ENCODE measurements around the gene TMPRSS11A.

The TMPRSS11A gene

GRCh38 chr4:67934628-67935027 is 28.7 kb downstream of the TMPRSS11A start:
- TF ChIP-seq POLR2A (IDR thresholded peaks at IDR 0.05; ENCODE audit: low read depth, low read length) = no peak
- TF ChIP-seq POLR2AphosphoS5 (IDR thresholded peaks at IDR 0.05; ENCODE audit: low read depth, low read length) = no peak
- no peak for TF ChIP-seq TAF1 (IDR thresholded peaks at IDR 0.05; ENCODE audit: borderline replicate concordance, low read depth, low read length)
- no peak for DNase-seq (ENCODE audit: insufficient read length)
- FAIRE-seq = no peak

GRCh38 chr4:67933755-67934154 is 29.5 kb downstream of the TMPRSS11A start:
- DNase-seq (ENCODE audit: insufficient read length) = no peak
- no peak for FAIRE-seq
- TF ChIP-seq POLR2AphosphoS5 (IDR thresholded peaks at IDR 0.05; ENCODE audit: low read depth, low read length) (no peak), TAF1 (IDR thresholded peaks at IDR 0.05; ENCODE audit: borderline replicate concordance, low read depth, low read length) (no peak), POLR2A (IDR thresholded peaks at IDR 0.05; ENCODE audit: low read depth, low read length) (no peak)

- DNase-seq (ENCODE audit: insufficient read length) = no peak
- FAIRE-seq = no peak
- TF ChIP-seq POLR2A (IDR thresholded peaks at IDR 0.05; ENCODE audit: low read depth, low read length) = no peak
Observed at GRCh38 chr4:67933038-67933437, 30.3 kb downstream of the TMPRSS11A start.

GRCh38 chr4:67931256-67931655 is 32.0 kb downstream of the TMPRSS11A start:
- DNase-seq (ENCODE audit: insufficient read length) (no peak), FAIRE-seq (no peak)
- TF ChIP-seq TAF1 (IDR thresholded peaks at IDR 0.05; ENCODE audit: borderline replicate concordance, low read depth, low read length) (no peak), POLR2A (IDR thresholded peaks at IDR 0.05; ENCODE audit: low read depth, low read length) (no peak), POLR2AphosphoS5 (IDR thresholded peaks at IDR 0.05; ENCODE audit: low read depth, low read length) (no peak)

DNA sequence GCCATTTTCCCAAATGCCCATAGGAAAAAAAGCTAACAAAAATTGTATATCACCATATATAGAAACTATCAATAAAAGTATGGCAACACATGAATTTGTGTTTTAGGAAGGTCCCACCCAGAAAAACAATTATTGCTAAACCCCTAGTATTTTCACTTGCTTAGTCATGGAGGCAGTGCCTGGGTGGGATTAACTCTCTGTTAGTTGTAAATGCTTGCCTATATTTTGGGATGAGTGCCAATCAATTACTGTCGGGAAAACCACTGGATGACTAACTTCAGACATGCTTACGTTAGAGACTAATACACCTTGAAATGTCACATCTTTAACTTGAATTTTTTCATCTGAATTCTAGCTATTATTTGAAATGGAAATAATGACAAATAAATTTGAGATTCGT is 33.9 kb downstream of the TMPRSS11A start:
- no peak for TF ChIP-seq POLR2A (IDR thresholded peaks at IDR 0.05; ENCODE audit: low read depth, low read length)
- TF ChIP-seq POLR2AphosphoS5 (IDR thresholded peaks at IDR 0.05; ENCODE audit: low read depth, low read length) = no peak
- TF ChIP-seq TAF1 (IDR thresholded peaks at IDR 0.05; ENCODE audit: borderline replicate concordance, low read depth, low read length) = no peak
- FAIRE-seq (no peak), DNase-seq (ENCODE audit: insufficient read length) (no peak)

- no peak for DNase-seq (ENCODE audit: insufficient read length)
Observed at GRCh38 chr4:67928546-67928945, 34.7 kb downstream of the TMPRSS11A start.

GRCh38 chr4:67927251-67927650 is 36.0 kb downstream of the TMPRSS11A start:
- DNase-seq (ENCODE audit: insufficient read length) (no peak), FAIRE-seq (no peak)
- no peak for TF ChIP-seq POLR2A (IDR thresholded peaks at IDR 0.05; ENCODE audit: low read depth, low read length)

More at GRCh38 chr4:67928546-67928945, 34.7 kb downstream of the TMPRSS11A start:
- no peak for FAIRE-seq
- TF ChIP-seq TAF1 (IDR thresholded peaks at IDR 0.05; ENCODE audit: borderline replicate concordance, low read depth, low read length) (no peak), POLR2AphosphoS5 (IDR thresholded peaks at IDR 0.05; ENCODE audit: low read depth, low read length) (no peak), POLR2A (IDR thresholded peaks at IDR 0.05; ENCODE audit: low read depth, low read length) (no peak)

DNA sequence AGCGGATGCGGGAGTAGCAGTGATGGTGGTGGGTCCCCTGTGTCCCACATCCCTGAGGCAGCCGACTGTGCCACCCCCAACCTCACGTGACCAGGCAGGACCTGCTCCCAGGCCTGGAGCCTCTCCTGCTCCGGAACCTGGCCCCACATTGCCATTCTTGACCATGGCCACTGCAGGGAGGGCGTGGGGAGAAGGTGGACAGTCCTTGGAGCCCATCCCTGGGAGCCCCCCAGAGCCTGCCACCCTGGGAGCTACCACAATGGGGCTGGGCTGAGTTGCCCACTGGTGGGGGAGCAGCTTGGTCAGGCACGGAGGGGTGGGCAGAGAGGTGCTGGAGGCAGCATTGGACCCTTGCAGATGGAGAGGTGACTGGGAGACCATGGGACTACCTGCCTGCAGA is 36.8 kb downstream of the TMPRSS11A start:
- FAIRE-seq (no peak), DNase-seq (ENCODE audit: insufficient read length) (no peak)
- TF ChIP-seq POLR2AphosphoS5 (IDR thresholded peaks at IDR 0.05; ENCODE audit: low read depth, low read length) = no peak
- TF ChIP-seq TAF1 (IDR thresholded peaks at IDR 0.05; ENCODE audit: borderline replicate concordance, low read depth, low read length) = no peak

DNA sequence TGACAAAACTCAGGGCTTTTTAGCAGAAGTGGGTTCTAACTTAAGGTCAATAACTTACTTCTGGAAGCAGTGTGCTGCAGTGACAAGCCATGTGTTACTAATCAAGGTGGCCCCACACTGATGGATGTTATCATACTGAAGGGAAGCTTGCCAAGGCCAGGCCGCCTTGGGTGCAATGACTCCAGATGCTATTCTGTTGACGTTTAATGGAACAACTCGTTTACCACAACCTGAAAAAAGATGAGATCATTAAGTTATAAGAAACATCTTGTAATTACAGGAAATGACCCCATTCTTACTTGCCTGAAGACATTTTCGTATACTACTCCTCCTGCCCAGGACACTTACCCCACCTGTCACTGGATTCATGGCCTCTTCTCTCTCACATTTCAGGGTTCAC is 40.6 kb downstream of the TMPRSS11A start:
- no peak for FAIRE-seq
- no peak for DNase-seq (ENCODE audit: insufficient read length)
- TF ChIP-seq TAF1 (IDR thresholded peaks at IDR 0.05; ENCODE audit: borderline replicate concordance, low read depth, low read length) = no peak
- no peak for TF ChIP-seq POLR2A (IDR thresholded peaks at IDR 0.05; ENCODE audit: low read depth, low read length)
- no peak for TF ChIP-seq POLR2AphosphoS5 (IDR thresholded peaks at IDR 0.05; ENCODE audit: low read depth, low read length)

- FAIRE-seq (no peak), DNase-seq (ENCODE audit: insufficient read length) (no peak)
- TF ChIP-seq POLR2AphosphoS5 (IDR thresholded peaks at IDR 0.05; ENCODE audit: low read depth, low read length) (no peak), TAF1 (IDR thresholded peaks at IDR 0.05; ENCODE audit: borderline replicate concordance, low read depth, low read length) (no peak)
Observed at GRCh38 chr4:67918428-67918827, 44.9 kb downstream of the TMPRSS11A start.

DNA sequence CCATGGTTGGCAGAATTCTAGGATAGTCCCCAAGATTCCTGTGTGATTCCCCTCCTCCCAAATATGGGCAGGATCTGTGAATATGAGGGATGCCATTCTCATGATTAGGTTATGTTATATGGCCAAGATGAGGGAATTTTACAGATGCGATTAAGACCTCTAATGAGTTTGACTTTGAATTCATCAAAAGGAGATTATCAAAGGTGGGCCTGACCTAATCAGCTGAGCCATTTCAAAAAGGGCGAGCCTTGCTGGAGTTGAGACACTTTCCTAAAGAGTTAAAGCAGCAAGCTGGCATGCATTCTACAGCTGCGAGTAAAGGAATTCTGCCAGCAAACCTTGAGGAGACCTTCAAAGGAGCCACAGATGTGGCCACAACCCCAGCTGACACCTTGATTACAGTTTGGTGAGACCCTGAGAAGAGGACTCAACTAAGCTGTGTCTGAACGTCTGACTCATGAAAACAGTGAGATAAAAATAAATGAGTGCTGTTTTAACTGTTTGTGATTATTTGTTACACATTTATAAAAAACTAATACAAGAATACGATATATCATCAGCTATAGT is 47.8 kb downstream of the TMPRSS11A start:
- DNase-seq (ENCODE audit: insufficient read length) = no peak
- TF ChIP-seq POLR2A (IDR thresholded peaks at IDR 0.05; ENCODE audit: low read depth, low read length) = no peak
- no peak for TF ChIP-seq TAF1 (IDR thresholded peaks at IDR 0.05; ENCODE audit: borderline replicate concordance, low read depth, low read length)
- no peak for TF ChIP-seq POLR2AphosphoS5 (IDR thresholded peaks at IDR 0.05; ENCODE audit: low read depth, low read length)
- no peak for FAIRE-seq

DNA sequence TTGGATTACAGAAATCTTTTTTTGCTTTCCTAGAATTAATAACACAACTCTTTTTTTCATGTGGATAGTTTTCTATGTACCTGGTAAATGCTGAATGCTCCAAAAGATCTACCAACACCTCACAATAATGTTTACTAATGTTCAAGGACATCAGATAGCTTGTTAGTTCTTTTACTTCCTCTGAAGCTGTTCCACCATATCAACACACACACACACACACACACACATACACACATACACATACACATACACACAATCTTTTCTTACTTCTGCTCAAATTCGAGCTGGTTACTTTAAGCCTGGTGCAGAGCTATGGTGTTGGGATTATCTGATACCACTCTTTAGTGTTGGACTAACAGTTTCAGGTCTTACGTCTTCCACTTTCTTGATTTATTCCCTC is 51.2 kb downstream of the TMPRSS11A start:
- TF ChIP-seq POLR2A (IDR thresholded peaks at IDR 0.05; ENCODE audit: low read depth, low read length) (no peak), POLR2AphosphoS5 (IDR thresholded peaks at IDR 0.05; ENCODE audit: low read depth, low read length) (no peak), TAF1 (IDR thresholded peaks at IDR 0.05; ENCODE audit: borderline replicate concordance, low read depth, low read length) (no peak)
- DNase-seq (ENCODE audit: insufficient read length) = no peak
- FAIRE-seq = no peak

GRCh38 chr4:67911638-67912037 is 51.7 kb downstream of the TMPRSS11A start:
- no peak for FAIRE-seq
- DNase-seq (ENCODE audit: insufficient read length) = no peak
- no peak for TF ChIP-seq TAF1 (IDR thresholded peaks at IDR 0.05; ENCODE audit: borderline replicate concordance, low read depth, low read length)
- TF ChIP-seq POLR2A (IDR thresholded peaks at IDR 0.05; ENCODE audit: low read depth, low read length) = no peak
- TF ChIP-seq POLR2AphosphoS5 (IDR thresholded peaks at IDR 0.05; ENCODE audit: low read depth, low read length) = no peak
